K562 (cell line): Measurements from ENCODE around the gene CLDN20. TPM values are rescaled to one million over a fixed set of nuclear protein-coding genes. Genes with fewer than 3 reads are reported as not detected.

Experiments used
- ATF1 ChIP-seq, 2 experiments: fragments of 450-650 bp in 1 of 2; IDR thresholded peaks; 2 replicates each; pipeline ENCODE4 v1.6.1; 2016; ENCODE audit warnings: missing compliant biosample characterization in 1 of 2, missing genetic modification characterization in 1 of 2
- BHLHE40 ChIP-seq: IDR thresholded peaks from 2 replicates; pipeline ENCODE4 v1.6.1; 2011; ENCODE audit warnings: low read length, improper control_type of control experiment
- CBX3 ChIP-seq, 2 experiments: IDR thresholded peaks; 1 replicate in 1 of 2; 2 replicates in 1 of 2; pipeline ENCODE4 v1.6.1; 2012; ENCODE audit warnings: inconsistent platforms in 2 of 2, low read length in 2 of 2, borderline replicate concordance in 1 of 2, control low read depth in 1 of 2
- HBP1 ChIP-seq: fragments of 450-650 bp; formaldehyde crosslinking; IDR thresholded peaks from 2 replicates; pipeline ENCODE4 v1.4.0; 2022; ENCODE audit warnings: missing genetic modification characterization
- PML ChIP-seq: IDR thresholded peaks from 2 replicates; pipeline ENCODE4 v1.6.1; 2012; ENCODE audit warnings: low read length, inconsistent platforms
- PYGO2 ChIP-seq: fragments of 450-650 bp; IDR thresholded peaks from 2 replicates; pipeline ENCODE4 v1.6.1; 2016; ENCODE audit warnings: mild to moderate bottlenecking, missing genetic modification characterization, moderate library complexity, missing compliant biosample characterization
- RAD21 ChIP-seq, 2 experiments: fragments of 250-450 bp in 1 of 2; fragments of 450-650 bp in 1 of 2; sonication (Bioruptor Pico) in 1 of 2; formaldehyde crosslinking in 1 of 2; IDR thresholded peaks in 1 of 2; conservative IDR thresholded peaks in 1 of 2; 2 replicates each; pipeline versions ENCODE4 v1.4.0 to v1.8.0; 2020 to 2022; ENCODE audit warnings: mild to moderate bottlenecking in 2 of 2, moderate library complexity in 1 of 2
- SMARCC2 ChIP-seq: fragments of 450-650 bp; IDR thresholded peaks from 2 replicates; pipeline ENCODE4 v1.6.1; 2017; ENCODE audit warnings: antibody characterized with exemption, moderate library complexity, mild to moderate bottlenecking, low read depth
- SOX6 ChIP-seq: fragments of 450-650 bp; IDR thresholded peaks from 2 replicates; pipeline ENCODE4 v1.6.1; 2014; ENCODE audit warnings: mild to moderate bottlenecking
- SP1 ChIP-seq: sonication (generic); formaldehyde crosslinking; IDR thresholded peaks from 2 replicates; pipeline ENCODE4 v1.8.1; 2022; ENCODE audit warnings: mild to moderate bottlenecking, missing genetic modification reagents
- SREBF2 ChIP-seq: sonication (generic); formaldehyde crosslinking; IDR thresholded peaks from 2 replicates; pipeline ENCODE4 v1.4.0; 2020; ENCODE audit warnings: mild to moderate bottlenecking, missing genetic modification reagents
- SUPT5H ChIP-seq: fragments of 450-650 bp; IDR thresholded peaks from 2 replicates; pipeline ENCODE4 v1.6.1; 2016
- TEAD2 ChIP-seq: fragments of 450-650 bp; IDR thresholded peaks from 2 replicates; pipeline ENCODE4 v1.6.1; 2016; ENCODE audit warnings: missing genetic modification characterization, control low read depth, missing compliant biosample characterization
- TFE3 ChIP-seq: fragments of 450-650 bp; formaldehyde crosslinking; IDR thresholded peaks from 2 replicates; pipeline ENCODE4 v1.4.0; 2020; ENCODE audit warnings: mild to moderate bottlenecking, mixed read lengths
- ZBTB11 ChIP-seq, 3 experiments: fragments of 200-800 bp in 1 of 3; fragments of 250-450 bp in 1 of 3; fragments of 450-650 bp in 1 of 3; sonication (Bioruptor Pico) in 1 of 3; sonication (Bioruptor generic) in 1 of 3; formaldehyde crosslinking in 1 of 3; IDR thresholded peaks; 2 replicates each; pipeline versions ENCODE4 v1.6.1 to v1.8.0; 2016 to 2022; ENCODE audit warnings: mild to moderate bottlenecking in 2 of 3, missing genetic modification characterization in 2 of 3, missing compliant biosample characterization in 1 of 3, moderate library complexity in 1 of 3
- ZBTB43 ChIP-seq: sonication (generic); formaldehyde crosslinking; IDR thresholded peaks from 2 replicates; pipeline ENCODE4 v1.8.0; 2023; ENCODE audit warnings: mild to moderate bottlenecking, missing genetic modification reagents
- ZNF41 ChIP-seq: fragments of 250-450 bp; sonication (Bioruptor Pico); conservative IDR thresholded peaks from 2 replicates; pipeline ENCODE4 v1.4.0; 2020; ENCODE audit warnings: mild to moderate bottlenecking
- polyA plus RNA-seq, 8 experiments: library from polyadenylated mRNA; depleted of rRNA in 4 of 8; stranded (reverse) in 5 of 8; unstranded in 3 of 8; fragments of >200 nt; fragmentation: Nextera tagmentation in 2 of 8; fragmentation: Illumina TruSeq in 1 of 8; extraction: Ambion mirVana in 2 of 8; extraction: Trizol in 1 of 8; gene quantifications; 2 replicates each; pipeline versions ENCODE4 v1.2.1 to v1.2.3, GENCODE V29; 2011 to 2014; ENCODE audit warnings: inconsistent platforms in 1 of 8, missing spikeins in 1 of 8
- total RNA-seq, 7 experiments: library from RNA; depleted of rRNA in 6 of 7; stranded (reverse); fragments of >200 nt in 6 of 7; fragmentation: Illumina TruSeq in 2 of 7; extraction: Trizol in 2 of 7; gene quantifications; 2 replicates each; pipeline versions ENCODE4 v1.2.1 to v1.2.3, GENCODE V29; 2011 to 2021; ENCODE audit warnings: low replicate concordance in 1 of 7

Gene CLDN20
- total and polyA plus RNA-seq, 9 of the 15 experiments (the other 6 are each of a cell fraction or from before 2014, with no cell fraction given): not detected

- TF ChIP-seq RAD21 (CRISPR knock-in tag; conservative IDR thresholded peaks at IDR 0.05 in 1 of 2, IDR thresholded peaks at IDR 0.05 in 1 of 2) (peak in 1 of 2 experiments; percentile 20; a peak in 2 of 4 replicates), SMARCC2 (peak; percentile 20; the same call in 1 of the 2 replicates), TEAD2 (tag) (no peak), ZNF41 (no peak), SUPT5H (peak; percentile 44), ZBTB11 (CRISPR knock-in tag; IDR thresholded peaks at IDR 0.05) (peak in 1 of 3 experiments; percentile 49; a peak in 2 of 6 replicates), BHLHE40 (peak; percentile 95), ZBTB43 (CRISPR knock-in tag) (0 out of 2 replicates have a peak, but pooled peaks have one; percentile 7), CBX3 (IDR thresholded peaks at IDR 0.05; ENCODE audit: borderline replicate concordance in 1 of 2, low read length in 2 of 2) (peak in 1 of 2 experiments; percentile 97; a peak in 2 of 3 replicates), ATF1 (CRISPR knock-in tag; IDR thresholded peaks at IDR 0.05) (no peak), ATF1 (tag; IDR thresholded peaks at IDR 0.05) (peak; percentile 43; the same call in 1 of the 2 replicates), PYGO2 (tag) (peak; percentile 75), SREBF2 (0 out of 2 replicates have a peak, but pooled peaks have one; percentile 55), SOX6 (peak; percentile 45; the same call in 1 of the 2 replicates), HBP1 (CRISPR knock-in tag) (no peak), PML (peak; percentile 83; the same call in 1 of the 2 replicates), TFE3 (peak; percentile 74), SP1 (CRISPR knock-in tag) (peak; percentile 23; the same call in 1 of the 2 replicates)
Observed at GRCh38 chr6:155314773-155315515, 51.1 kb downstream of the CLDN20 start (continued).
